K562 (cell line): ENCODE results near the gene RPL27A. TPM values are rescaled to one million over a fixed set of nuclear protein-coding genes. Genes with fewer than 3 reads are reported as not detected.

Source experiments
- ATAC-seq: fragments of 200-7000 bp; cut with Tn5 transposase; 3 replicates; pipeline ENCODE4 v1.9.1; 2020; ENCODE audit warnings: moderate library complexity
- BruUV-seq: library from RNA; stranded (reverse); fragments of 400-500 nt; replicated peaks from 2 replicates; lab custom pipeline; 2021; lab: Mats Ljungman, UMichigan
- CTCF ChIA-PET: fragments of 300-600 bp; formaldehyde crosslinking; extraction: SDS; loops from one replicate; lab custom pipeline; 2021; ENCODE audit warnings: low intra/inter-chr PET ratio; lab: Yijun Ruan, JAX
- POLR2A ChIA-PET: fragments of 300-600, 350-650 bp; sonication (Branson Sonifier 250); formaldehyde crosslinking; extraction: SDS; loops from one replicate; lab custom pipeline; 2021; ENCODE audit warnings: antibody characterized with exemption, inconsistent platforms; lab: Yijun Ruan, JAX
- DNase-seq, 4 experiments: peaks; one replicate each; pipeline versions ENCODE4 v3.0.0 to v3.0.0-alpha.2; 2011 to 2018; ENCODE audit warnings: low spot score in 3 of 4, mixed read lengths in 3 of 4; ENCODE audit errors: extremely low read depth in 1 of 4
- FAIRE-seq: peaks from 2 replicates; lab custom pipeline; 2011; peaks lifted over from hg19 to GRCh38; lab: Jason Lieb, UNC
- H2AFZ ChIP-seq: 2 replicates; pipeline ENCODE4 v1.6.0; 2011; ENCODE audit warnings: low read depth, low read length, control low read depth, inconsistent platforms
- H3K27ac ChIP-seq: fragments of 200-600 bp; 3 replicates; pipeline ENCODE4 v1.8.0; 2011; ENCODE audit warnings: low read depth, mild to moderate bottlenecking, control low read depth, inconsistent platforms, low read length, moderate library complexity, mixed read lengths; ENCODE audit errors: extremely low read depth
- H3K27me3 ChIP-seq, 2 experiments: fragments of 300-600 bp in 1 of 2; 2 replicates in 1 of 2; 3 replicates in 1 of 2; pipeline versions ENCODE4 v1.6.0 to v1.8.0; 2011; ENCODE audit warnings: inconsistent platforms in 2 of 2, low read length in 2 of 2, mild to moderate bottlenecking in 1 of 2, mixed read lengths in 1 of 2, moderate library complexity in 1 of 2; ENCODE audit not compliant: control insufficient read depth in 2 of 2, insufficient read depth in 2 of 2
- H3K36me3 ChIP-seq: fragments of 300-600 bp; 3 replicates; pipeline ENCODE4 v1.8.0; 2011; ENCODE audit warnings: mild to moderate bottlenecking, low read length, inconsistent platforms; ENCODE audit not compliant: control insufficient read depth, insufficient read depth
- H3K4me1 ChIP-seq, 2 experiments: fragments of 200-600 bp in 1 of 2; replicated peaks in 1 of 2; 2 replicates in 1 of 2; 3 replicates in 1 of 2; pipeline versions ENCODE4 v1.5.1 to v1.8.0; 2011; ENCODE audit warnings: inconsistent platforms in 2 of 2, low read length in 2 of 2, mild to moderate bottlenecking in 1 of 2, mixed read lengths in 1 of 2, moderate library complexity in 1 of 2; ENCODE audit not compliant: control insufficient read depth in 2 of 2, insufficient read depth in 2 of 2
- H3K4me2 ChIP-seq: 2 replicates; pipeline ENCODE4 v1.6.1; 2011; ENCODE audit warnings: low read length, control low read depth, inconsistent platforms, mixed read lengths; ENCODE audit not compliant: insufficient read depth
- H3K4me3 ChIP-seq: fragments of 200-600 bp; sonication (generic), shearing (Covaris generic); 2 replicates; pipeline ENCODE4 v1.5.1; 2016; ENCODE audit warnings: control low read depth, inconsistent platforms
- H3K79me2 ChIP-seq: fragments of 200-600 bp; 3 replicates; pipeline ENCODE4 v1.8.0; 2011; ENCODE audit warnings: low read length, inconsistent platforms; ENCODE audit not compliant: control insufficient read depth, insufficient read depth
- H3K9ac ChIP-seq, 2 experiments: 2 replicates each; pipeline versions ENCODE4 v1.6.0 to v1.6.1; 2011; ENCODE audit warnings: low read depth in 2 of 2, low read length in 2 of 2, control low read depth in 1 of 2, inconsistent platforms in 1 of 2, mild to moderate bottlenecking in 1 of 2, mixed read lengths in 1 of 2; ENCODE audit not compliant: insufficient read depth in 1 of 2
- H3K9me1 ChIP-seq: one replicate; pipeline ENCODE4 v1.6.0; 2011; ENCODE audit warnings: inconsistent platforms, mild to moderate bottlenecking, low read length, moderate library complexity; ENCODE audit not compliant: control insufficient read depth, insufficient read depth
- H3K9me3 ChIP-seq: replicated peaks from 2 replicates; pipeline ENCODE4 v1.5.1; 2011; ENCODE audit warnings: low read depth, low read length, inconsistent platforms; ENCODE audit not compliant: control insufficient read depth, insufficient read depth
- H4K20me1 ChIP-seq: replicated peaks from 2 replicates; pipeline ENCODE4 v1.6.1; 2011; ENCODE audit warnings: low read length, inconsistent platforms, mixed read lengths; ENCODE audit not compliant: control insufficient read depth, insufficient read depth
- E2F3 ChIP-seq: fragments of 250-450 bp; sonication (Bioruptor Pico); IDR thresholded peaks from 2 replicates; pipeline ENCODE4 v1.4.0; 2020; ENCODE audit warnings: mild to moderate bottlenecking
- EGR1 ChIP-seq: fragments of 450-650 bp; conservative IDR thresholded peaks from 2 replicates; pipeline ENCODE4 v1.6.1; 2017; ENCODE audit warnings: mild to moderate bottlenecking
- L3MBTL2 ChIP-seq: fragments of 450-650 bp; IDR thresholded peaks from 2 replicates; pipeline ENCODE4 v1.6.1; 2016; ENCODE audit warnings: mild to moderate bottlenecking, moderate library complexity
- MTA2 ChIP-seq: fragments of 450-650 bp; IDR thresholded peaks from 2 replicates; pipeline ENCODE4 v1.6.1; 2016; ENCODE audit warnings: low read depth
- PHB ChIP-seq: fragments of 250-450 bp; sonication (Bioruptor Pico); IDR thresholded peaks from 2 replicates; pipeline ENCODE4 v1.5.0; 2021
- POLR2A ChIP-seq: fragments of 450-650 bp; conservative IDR thresholded peaks from 2 replicates; pipeline ENCODE4 v1.6.1; 2016
- ZNF263 ChIP-seq: sonication (generic); formaldehyde crosslinking; IDR thresholded peaks from 2 replicates; pipeline ENCODE4 v1.8.0; 2022; ENCODE audit warnings: mild to moderate bottlenecking, missing genetic modification reagents, borderline replicate concordance
- WGBS: fragments of 100-300 bp; shearing (Covaris generic); methylation state at CpG from one replicate; pipeline ENCODE4 v1.1.6; 2016; ENCODE audit warnings: low coverage, mixed read lengths; ENCODE audit not compliant: insufficient coverage; ENCODE audit errors: missing lambda C conversion rate; 5-methylcytosine and 5-hydroxymethylcytosine counted together
- in situ Hi-C: fragments of 300-500 bp; cut with MboI; formaldehyde crosslinking; loops from 4 replicates; pipeline ENCODE4 v1.15.0; 2018; ENCODE audit warnings: inconsistent platforms, mixed read lengths
- intact Hi-C: fragments of 100-400 bp; cut with micrococcal nuclease; formaldehyde crosslinking; loops from 2 replicates; pipeline ENCODE4 v1.14.2; 2022
- polyA plus RNA-seq, 8 experiments: library from polyadenylated mRNA; depleted of rRNA in 4 of 8; stranded (reverse) in 5 of 8; unstranded in 3 of 8; fragments of >200 nt; fragmentation: Nextera tagmentation in 2 of 8; fragmentation: Illumina TruSeq in 1 of 8; extraction: Ambion mirVana in 2 of 8; extraction: Trizol in 1 of 8; gene quantifications; 2 replicates each; pipeline versions ENCODE4 v1.2.1 to v1.2.3, GENCODE V29; 2011 to 2014; ENCODE audit warnings: inconsistent platforms in 1 of 8, missing spikeins in 1 of 8
- total RNA-seq, 7 experiments: library from RNA; depleted of rRNA in 6 of 7; stranded (reverse); fragments of >200 nt in 6 of 7; fragmentation: Illumina TruSeq in 2 of 7; extraction: Trizol in 2 of 7; gene quantifications; 2 replicates each; pipeline versions ENCODE4 v1.2.1 to v1.2.3, GENCODE V29; 2011 to 2021; ENCODE audit warnings: low replicate concordance in 1 of 7
- TF ChIP-seq, protein P1 (sequence below): fragments of 250-450 bp; sonication (Bioruptor Pico); IDR thresholded peaks from 2 replicates; pipeline ENCODE4 v1.5.0; 2021; ENCODE audit warnings: mild to moderate bottlenecking, borderline replicate concordance
- TF ChIP-seq, protein P2 (sequence below), 2 experiments: IDR thresholded peaks; 2 replicates each; pipeline ENCODE4 v1.6.1; 2011; ENCODE audit warnings: borderline replicate concordance in 1 of 2, control low read depth in 1 of 2, low read depth in 1 of 2, low read length in 1 of 2, mild to moderate bottlenecking in 1 of 2, mixed read lengths in 1 of 2, moderate library complexity in 1 of 2; ENCODE audit not compliant: insufficient read depth in 1 of 2, insufficient read length in 1 of 2, poor library complexity in 1 of 2, severe bottlenecking in 1 of 2; ENCODE audit errors: extremely low read depth in 1 of 2

Gene RPL27A
- total and polyA plus RNA-seq, 9 of the 15 experiments (the other 6 are each of a cell fraction or from before 2014, with no cell fraction given), result 790 to 4,241 (median 2,267) TPM

- ChIA-PET POLR2A (no interaction called here), CTCF (interaction anchor here (0.6 to 1.2 kb wide), 2 partner anchors 126 to 373 kb away, joined by 3 read pairs; no protein-coding TSS in a partner anchor)
- peak overlapping the region in 1 of 2 experiments; percentile 55; a peak in 1 of 4 replicates for H3K9ac ChIP-seq
- no peak overlapping the region for H3K4me2 ChIP-seq
- H3K4me1 ChIP-seq, result peaks cover 7 to 10% of the 10 kb centered on the region in 2 experiments; a peak in 4 of 5 replicates
- H3K79me2 ChIP-seq, result no peaks in the 10 kb centered on the region
- intact Hi-C loops (loop anchor here (1.0 to 10.0 kb wide), 2 partner anchors 42 to 126 kb away; no protein-coding TSS in a partner anchor), in situ Hi-C loops (no loop called here)
- peak; percentile 28 for ATAC-seq
- BruUV-seq, result no TSS peak
- no peaks in the 10 kb centered on the region for H3K9me1 ChIP-seq
- H4K20me1 ChIP-seq, result no peaks in the 10 kb centered on the region
- H2AFZ ChIP-seq, result peak overlapping the region; percentile 27; the same call in 1 of the 2 replicates
- H3K27me3 ChIP-seq, result peaks cover 6 to 31% of the 10 kb centered on the region in 2 experiments; a peak in 4 of 5 replicates
- no peaks in the 10 kb centered on the region for H3K9me3 ChIP-seq
- H3K4me3 ChIP-seq, result no peak overlapping the region
- H3K27ac ChIP-seq, result no peak overlapping the region
- 2% methylated on average over 18 of the region's 23 CpGs for WGBS
- TF ChIP-seq, protein P1, sequence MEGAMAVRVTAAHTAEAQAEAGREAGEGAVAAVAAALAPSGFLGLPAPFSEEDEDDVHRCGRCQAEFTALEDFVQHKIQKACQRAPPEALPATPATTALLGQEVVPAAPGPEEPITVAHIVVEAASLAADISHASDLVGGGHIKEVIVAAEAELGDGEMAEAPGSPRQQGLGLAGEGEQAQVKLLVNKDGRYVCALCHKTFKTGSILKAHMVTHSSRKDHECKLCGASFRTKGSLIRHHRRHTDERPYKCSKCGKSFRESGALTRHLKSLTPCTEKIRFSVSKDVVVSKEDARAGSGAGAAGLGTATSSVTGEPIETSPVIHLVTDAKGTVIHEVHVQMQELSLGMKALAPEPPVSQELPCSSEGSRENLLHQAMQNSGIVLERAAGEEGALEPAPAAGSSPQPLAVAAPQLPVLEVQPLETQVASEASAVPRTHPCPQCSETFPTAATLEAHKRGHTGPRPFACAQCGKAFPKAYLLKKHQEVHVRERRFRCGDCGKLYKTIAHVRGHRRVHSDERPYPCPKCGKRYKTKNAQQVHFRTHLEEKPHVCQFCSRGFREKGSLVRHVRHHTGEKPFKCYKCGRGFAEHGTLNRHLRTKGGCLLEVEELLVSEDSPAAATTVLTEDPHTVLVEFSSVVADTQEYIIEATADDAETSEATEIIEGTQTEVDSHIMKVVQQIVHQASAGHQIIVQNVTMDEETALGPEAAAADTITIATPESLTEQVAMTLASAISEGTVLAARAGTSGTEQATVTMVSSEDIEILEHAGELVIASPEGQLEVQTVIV (CRISPR knock-in tag), result no peak
- TF ChIP-seq EGR1 (0 out of 2 replicates have a peak, but pooled peaks have one; percentile 4), E2F3 (CRISPR knock-in tag) (no peak), ZNF263 (CRISPR knock-in tag) (peak; percentile 4; the same call in 1 of the 2 replicates), L3MBTL2 (peak; percentile 64), PHB (no peak), MTA2 (no peak), POLR2A (no peak)
- TF ChIP-seq, protein P2, sequence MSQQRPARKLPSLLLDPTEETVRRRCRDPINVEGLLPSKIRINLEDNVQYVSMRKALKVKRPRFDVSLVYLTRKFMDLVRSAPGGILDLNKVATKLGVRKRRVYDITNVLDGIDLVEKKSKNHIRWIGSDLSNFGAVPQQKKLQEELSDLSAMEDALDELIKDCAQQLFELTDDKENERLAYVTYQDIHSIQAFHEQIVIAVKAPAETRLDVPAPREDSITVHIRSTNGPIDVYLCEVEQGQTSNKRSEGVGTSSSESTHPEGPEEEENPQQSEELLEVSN (IDR thresholded peaks at IDR 0.05; ENCODE audit: borderline replicate concordance in 1 of 2, extremely low read depth in 1 of 2, insufficient read depth in 1 of 2, insufficient read length in 1 of 2, low read depth in 1 of 2, low read length in 1 of 2, poor library complexity in 1 of 2, severe bottlenecking in 1 of 2), result peak in 1 of 2 experiments; percentile 51
- H3K36me3 ChIP-seq, result no peaks in the 10 kb centered on the region
- no peak for DNase-seq
- FAIRE-seq, result no peak
Observed at GRCh38 chr11:8730697-8731020, 48.1 kb downstream of the RPL27A start.
